Body of pancreas (tissue), 4 donors: Measurements from ENCODE around the gene TMCC3.

Source experiments
- CTCF ChIP-seq, 7 experiments: fragments of 450-650 bp in 4 of 7; fragments of 200-600 bp in 3 of 7; sonication (generic) in 3 of 7; IDR thresholded peaks; one replicate each; pipeline ENCODE4 v1.5.1; 2016 to 2019; ENCODE audit warnings: antibody characterized with exemption in 7 of 7
- POLR2A ChIP-seq, 3 donors: fragments of 450-650 bp; IDR thresholded peaks; one replicate each; pipeline ENCODE4 v1.6.1; 2016; ENCODE audit warnings: antibody characterized with exemption in 3 of 3, mild to moderate bottlenecking in 2 of 3

- TF ChIP-seq POLR2A (IDR thresholded peaks at IDR 0.05): no peak
- TF ChIP-seq CTCF (IDR thresholded peaks at IDR 0.05): no peak
Measured at GRCh38 chr12:94544355-94544754, 106.0 kb downstream of the TMCC3 start.
